Astrocyte (in vitro differentiated cells and primary cell): ENCODE data around the gene MYRIP. TPM values are rescaled to one million over a fixed set of nuclear protein-coding genes. Genes with fewer than 3 reads are reported as not detected.

Experiments
- DNase-seq: peaks from one replicate; pipeline ENCODE4 v3.0.0-alpha.2; 2010; ENCODE audit warnings: low read depth
- FAIRE-seq: peaks from 2 replicates; lab custom pipeline; 2011; peaks lifted over from hg19 to GRCh38; lab: Jason Lieb, UNC
- H2AFZ ChIP-seq: 2 replicates; pipeline ENCODE4 v1.6.0; 2012; ENCODE audit warnings: low read depth, low read length, inconsistent platforms
- H3K27ac ChIP-seq: 2 replicates; pipeline ENCODE4 v1.5.1; 2011; ENCODE audit warnings: low read depth, low read length, inconsistent platforms
- H3K27me3 ChIP-seq: 2 replicates; pipeline ENCODE4 v1.6.0; 2011; ENCODE audit warnings: low read length, inconsistent platforms; ENCODE audit not compliant: insufficient read depth
- H3K36me3 ChIP-seq: 2 replicates; pipeline ENCODE4 v1.5.1; 2011; ENCODE audit warnings: low read length, inconsistent platforms; ENCODE audit not compliant: insufficient read depth
- H3K4me1 ChIP-seq: 2 replicates; pipeline ENCODE4 v1.5.1; 2011; ENCODE audit warnings: low read length, inconsistent platforms; ENCODE audit not compliant: insufficient read depth
- H3K4me2 ChIP-seq: 2 replicates; pipeline ENCODE4 v1.6.0; 2012; ENCODE audit warnings: low read length, inconsistent platforms
- H3K4me3 ChIP-seq: 2 replicates; pipeline ENCODE4 v1.5.1; 2011; ENCODE audit warnings: low read depth, mild to moderate bottlenecking, low read length, inconsistent platforms; ENCODE audit not compliant: insufficient read depth
- H3K79me2 ChIP-seq: 2 replicates; pipeline ENCODE4 v1.6.0; 2012; ENCODE audit warnings: mild to moderate bottlenecking, low read length, inconsistent platforms; ENCODE audit not compliant: insufficient read depth
- H3K9ac ChIP-seq: 2 replicates; pipeline ENCODE4 v1.6.0; 2012; ENCODE audit warnings: mild to moderate bottlenecking, low read length, inconsistent platforms
- H3K9me3 ChIP-seq: 2 replicates; pipeline ENCODE4 v1.5.1; 2012; ENCODE audit warnings: low read depth, mild to moderate bottlenecking, low read length, inconsistent platforms; ENCODE audit not compliant: insufficient read depth
- H4K20me1 ChIP-seq: 2 replicates; pipeline ENCODE4 v1.6.0; 2012; ENCODE audit warnings: low read length, inconsistent platforms; ENCODE audit not compliant: insufficient read depth
- H3K27ac Mint-ChIP-seq: one replicate; pipeline ENCODE4 v1.8.0; 2021; ENCODE audit warnings: mild to moderate bottlenecking, mixed read lengths; ENCODE audit not compliant: unreplicated experiment
- H3K27me3 Mint-ChIP-seq: one replicate; pipeline ENCODE4 v1.8.0; 2021; ENCODE audit warnings: low read depth, mixed read lengths; ENCODE audit not compliant: unreplicated experiment
- H3K36me3 Mint-ChIP-seq: one replicate; pipeline ENCODE4 v1.8.0; 2021; ENCODE audit warnings: low read depth, mixed read lengths; ENCODE audit not compliant: unreplicated experiment
- H3K4me1 Mint-ChIP-seq: one replicate; pipeline ENCODE4 v1.8.0; 2021; ENCODE audit warnings: low read depth, mixed read lengths; ENCODE audit not compliant: unreplicated experiment
- H3K4me3 Mint-ChIP-seq: one replicate; pipeline ENCODE4 v1.8.0; 2021; ENCODE audit warnings: mild to moderate bottlenecking, moderate library complexity, mixed read lengths; ENCODE audit not compliant: unreplicated experiment
- H3K9me3 Mint-ChIP-seq: one replicate; pipeline ENCODE4 v1.8.0; 2021; ENCODE audit warnings: mild to moderate bottlenecking, mixed read lengths; ENCODE audit not compliant: unreplicated experiment
- EZH2 ChIP-seq: IDR thresholded peaks from 2 replicates; pipeline ENCODE4 v1.6.1; 2012; ENCODE audit warnings: mild to moderate bottlenecking, low read length, inconsistent platforms; ENCODE audit not compliant: insufficient read depth
- total RNA-seq: library from RNA; stranded (reverse); gene quantifications from 2 replicates; pipeline ENCODE4 v1.2.1, GENCODE V29; 2021
- TF ChIP-seq, protein P1 (sequence below): IDR thresholded peaks from 2 replicates; pipeline ENCODE4 v1.5.1; 2011; ENCODE audit warnings: low read depth, mild to moderate bottlenecking, inconsistent platforms, low read length, moderate library complexity; ENCODE audit not compliant: insufficient read depth

MYRIP gene
- total RNA-seq, 1 donor from 2014 or later, result 0.07 TPM

GRCh38 chr3:40178012-40178594, 368.7 kb downstream of the MYRIP start:
- no peaks in the 10 kb centered on the region for H3K9me3 ChIP-seq
- no peaks in the 10 kb centered on the region for H3K4me1 ChIP-seq
- Mint-ChIP-seq H3K9me3 (peaks cover 4% of the 10 kb centered on the region), H3K27ac (no peak overlapping the region), H3K27me3 (peaks cover 7% of the 10 kb centered on the region), H3K36me3 (no peaks in the 10 kb centered on the region), H3K4me1 (no peaks in the 10 kb centered on the region), H3K4me3 (no peak overlapping the region)
- H3K27ac ChIP-seq, result no peak overlapping the region
- H3K27me3 ChIP-seq, result no peaks in the 10 kb centered on the region
- H4K20me1 ChIP-seq, result no peaks in the 10 kb centered on the region
- no peak overlapping the region for H3K9ac ChIP-seq
- H3K4me2 ChIP-seq, result no peak overlapping the region
- DNase-seq (no peak), FAIRE-seq (no peak)
- no peak for TF ChIP-seq EZH2
- TF ChIP-seq, protein P1, sequence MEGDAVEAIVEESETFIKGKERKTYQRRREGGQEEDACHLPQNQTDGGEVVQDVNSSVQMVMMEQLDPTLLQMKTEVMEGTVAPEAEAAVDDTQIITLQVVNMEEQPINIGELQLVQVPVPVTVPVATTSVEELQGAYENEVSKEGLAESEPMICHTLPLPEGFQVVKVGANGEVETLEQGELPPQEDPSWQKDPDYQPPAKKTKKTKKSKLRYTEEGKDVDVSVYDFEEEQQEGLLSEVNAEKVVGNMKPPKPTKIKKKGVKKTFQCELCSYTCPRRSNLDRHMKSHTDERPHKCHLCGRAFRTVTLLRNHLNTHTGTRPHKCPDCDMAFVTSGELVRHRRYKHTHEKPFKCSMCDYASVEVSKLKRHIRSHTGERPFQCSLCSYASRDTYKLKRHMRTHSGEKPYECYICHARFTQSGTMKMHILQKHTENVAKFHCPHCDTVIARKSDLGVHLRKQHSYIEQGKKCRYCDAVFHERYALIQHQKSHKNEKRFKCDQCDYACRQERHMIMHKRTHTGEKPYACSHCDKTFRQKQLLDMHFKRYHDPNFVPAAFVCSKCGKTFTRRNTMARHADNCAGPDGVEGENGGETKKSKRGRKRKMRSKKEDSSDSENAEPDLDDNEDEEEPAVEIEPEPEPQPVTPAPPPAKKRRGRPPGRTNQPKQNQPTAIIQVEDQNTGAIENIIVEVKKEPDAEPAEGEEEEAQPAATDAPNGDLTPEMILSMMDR, result no peak
- no peak overlapping the region for H3K4me3 ChIP-seq
- no peaks in the 10 kb centered on the region for H3K79me2 ChIP-seq
- H2AFZ ChIP-seq, result no peak overlapping the region
- no peaks in the 10 kb centered on the region for H3K36me3 ChIP-seq

DNA sequence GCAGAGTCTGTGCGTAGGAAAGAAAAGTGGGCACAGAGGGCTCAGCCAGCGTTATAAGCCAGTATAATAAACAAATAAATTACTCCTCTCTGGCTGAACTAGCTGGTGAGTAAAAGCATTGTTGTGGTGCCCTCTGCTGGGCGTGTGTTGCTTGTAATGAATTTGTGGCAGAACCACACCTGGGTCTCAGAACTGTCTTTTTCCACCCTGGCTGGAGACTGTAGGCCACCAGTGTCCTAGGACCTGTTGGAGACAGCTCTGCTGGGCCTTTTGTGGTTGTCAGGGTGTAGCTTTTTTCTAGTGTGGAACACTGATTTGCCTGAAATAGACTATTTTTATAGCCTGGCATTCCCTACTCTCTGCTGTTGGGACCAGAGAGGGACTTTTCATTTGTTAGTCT, 369.6 kb downstream of the MYRIP start:
- TF ChIP-seq, protein P1, result peak; percentile 75
- TF ChIP-seq EZH2, result no peak
- no peaks in the 10 kb centered on the region for H3K36me3 Mint-ChIP-seq
- no peak for FAIRE-seq

DNA sequence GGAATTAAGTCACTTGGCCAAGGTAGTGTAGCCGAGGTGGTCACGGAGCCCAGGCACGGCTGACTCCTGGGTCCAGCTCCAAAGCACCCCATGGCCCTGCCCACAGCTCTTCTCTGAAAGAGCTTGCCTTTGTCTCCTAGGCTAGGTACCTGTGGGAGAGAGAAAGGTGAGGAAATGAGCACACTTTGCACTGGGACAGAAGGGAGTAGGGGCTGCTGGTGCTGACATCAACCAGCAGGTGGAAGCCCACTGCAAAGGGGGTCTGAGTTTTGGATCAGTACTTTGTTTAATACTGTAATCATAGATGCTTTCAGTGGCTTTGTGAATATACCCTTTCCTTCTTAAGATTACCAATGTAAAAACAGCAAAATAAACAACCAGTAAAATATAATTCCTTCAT, 371.8 kb downstream of the MYRIP start:
- H3K9me3 Mint-ChIP-seq, result no peaks in the 10 kb centered on the region
- FAIRE-seq (no peak), DNase-seq (no peak)
- no peak overlapping the region for H3K9ac ChIP-seq
- H3K27ac Mint-ChIP-seq, result no peak overlapping the region
- no peaks in the 10 kb centered on the region for H3K79me2 ChIP-seq
- TF ChIP-seq, protein P1, result no peak
- TF ChIP-seq EZH2, result no peak
- H3K9me3 ChIP-seq, result no peaks in the 10 kb centered on the region
- H3K4me3 ChIP-seq, result no peak overlapping the region
- no peak overlapping the region for H3K4me2 ChIP-seq
- H3K36me3 Mint-ChIP-seq, result no peaks in the 10 kb centered on the region
- H3K27me3 Mint-ChIP-seq, result peaks cover 5% of the 10 kb centered on the region
- H2AFZ ChIP-seq, result no peak overlapping the region
- no peaks in the 10 kb centered on the region for H3K4me1 Mint-ChIP-seq
- no peaks in the 10 kb centered on the region for H3K36me3 ChIP-seq
- H3K27me3 ChIP-seq, result no peaks in the 10 kb centered on the region
- H3K4me1 ChIP-seq, result no peaks in the 10 kb centered on the region
- no peak overlapping the region for H3K27ac ChIP-seq
- H4K20me1 ChIP-seq, result no peaks in the 10 kb centered on the region
- H3K4me3 Mint-ChIP-seq, result no peak overlapping the region

More for the DNA sequence above, 369.6 kb downstream of the MYRIP start:
- H3K4me3 Mint-ChIP-seq, result no peak overlapping the region
- peak; percentile 32 for DNase-seq
- no peak overlapping the region for H3K4me3 ChIP-seq
- H3K27ac Mint-ChIP-seq, result no peak overlapping the region
- H3K4me1 Mint-ChIP-seq, result no peaks in the 10 kb centered on the region
- no peaks in the 10 kb centered on the region for H3K9me3 ChIP-seq
- no peak overlapping the region for H3K27ac ChIP-seq
- no peaks in the 10 kb centered on the region for H4K20me1 ChIP-seq
- H3K27me3 Mint-ChIP-seq, result peaks cover 5% of the 10 kb centered on the region
- H2AFZ ChIP-seq, result no peak overlapping the region
- H3K79me2 ChIP-seq, result no peaks in the 10 kb centered on the region
- no peak overlapping the region for H3K4me2 ChIP-seq
- H3K9me3 Mint-ChIP-seq, result peaks cover 4% of the 10 kb centered on the region
- no peaks in the 10 kb centered on the region for H3K36me3 ChIP-seq
- no peaks in the 10 kb centered on the region for H3K27me3 ChIP-seq
- no peaks in the 10 kb centered on the region for H3K4me1 ChIP-seq
- no peak overlapping the region for H3K9ac ChIP-seq
